Dermis microvascular lymphatic vessel endothelial cell (primary cell): ENCODE measurements around the gene LENEP. TPM values are rescaled to one million over a fixed set of nuclear protein-coding genes. Genes with fewer than 3 reads are reported as not detected.

Source experiments
- total RNA-seq: library from RNA; depleted of rRNA; stranded (reverse); fragments of >200 nt; gene quantifications from 2 replicates; pipeline ENCODE4 v1.2.1, GENCODE V29; 2014

The LENEP gene
- total RNA-seq, 1 donor from 2014 or later = 0.13 TPM

Other genes with a start within 250 kb of the LENEP start
- gene KCNN3, start 123.3 kb upstream of the LENEP start, total RNA-seq = 1.0 and 1.8 TPM in 2 replicates
- 8.6 and 12.0 TPM in 2 replicates for gene PMVK, start 56.9 kb upstream of the LENEP start, total RNA-seq
- gene PBXIP1, start 37.5 kb upstream of the LENEP start, total RNA-seq = 83.6 and 101 TPM in 2 replicates
- 6.6 and 12.6 TPM in 2 replicates for gene PYGO2, start 31.8 kb upstream of the LENEP start, total RNA-seq
- gene SHC1, start 22.8 kb upstream of the LENEP start, total RNA-seq = 217 and 297 TPM in 2 replicates
- 63.2 and 73.7 TPM in 2 replicates for gene CKS1B, start 18.9 kb upstream of the LENEP start, total RNA-seq
- gene FLAD1, start 10.2 kb upstream of the LENEP start, total RNA-seq = 17.1 and 21.5 TPM in 2 replicates
- 6.3 and 10.6 TPM in 2 replicates for gene ZBTB7B, start 9.2 kb downstream of the LENEP start, total RNA-seq
- gene DCST2, start 40.2 kb downstream of the LENEP start, total RNA-seq = under 0.01 and 0.13 TPM in 2 replicates
- not detected in 2 replicates for gene DCST1, start 40.2 kb downstream of the LENEP start, total RNA-seq
- gene ADAM15, start 57.7 kb downstream of the LENEP start, total RNA-seq = 176 and 178 TPM in 2 replicates
- 12.2 and 17.4 TPM in 2 replicates for gene EFNA4, start 70.2 kb downstream of the LENEP start, total RNA-seq
- gene EFNA3, start 85.3 kb downstream of the LENEP start, total RNA-seq = 1.3 and 1.6 TPM in 2 replicates
- 132 and 215 TPM in 2 replicates for gene EFNA1, start 134.3 kb downstream of the LENEP start, total RNA-seq
- 48.5 and 48.7 TPM in 2 replicates for gene SLC50A1, start 142.3 kb downstream of the LENEP start, total RNA-seq
- 24.7 and 40.4 TPM in 2 replicates for gene DPM3, start 146.9 kb downstream of the LENEP start, total RNA-seq
- gene KRTCAP2, start 179.7 kb downstream of the LENEP start, total RNA-seq = 126 and 157 TPM in 2 replicates
- 1.8 and 1.9 TPM in 2 replicates for gene TRIM46, start 180.3 kb downstream of the LENEP start, total RNA-seq
- gene THBS3, start 214.3 kb downstream of the LENEP start, total RNA-seq = 11.0 and 19.5 TPM in 2 replicates
- gene MTX1, start 215.1 kb downstream of the LENEP start, total RNA-seq = 32.7 and 36.1 TPM in 2 replicates